ENCODE results near the gene TMEM266.

TMEM266 gene

GRCh38 chr15:76175442-76175841 is 115.7 kb downstream of the TMEM266 start:
- Histone ChIP-seq H3K36me3 (ENCODE audit: low read length) (no peaks in the 10 kb centered on the region), H3K27me3 (ENCODE audit: low read length) (no peaks in the 10 kb centered on the region), H4K20me1 (ENCODE audit: low read depth, low read length) (no peaks in the 10 kb centered on the region), H3K9me3 (ENCODE audit: insufficient read depth, low read length) (no peaks in the 10 kb centered on the region), H3K27ac (ENCODE audit: low read depth, low read length) (no peak overlapping the region), H3K9ac (ENCODE audit: low read length) (no peak overlapping the region), H3K79me2 (ENCODE audit: insufficient read depth, low read length) (no peaks in the 10 kb centered on the region), H3F3A (ENCODE audit: insufficient read depth) (no peaks in the 10 kb centered on the region), H3K4me3 (ENCODE audit: insufficient read depth, low read length, poor library complexity, severe bottlenecking) (no peak overlapping the region), H2AFZ (ENCODE audit: low read depth, low read length, severe bottlenecking) (no peak overlapping the region), H3K4me2 (ENCODE audit: low read depth, low read length, poor library complexity, severe bottlenecking) (no peak overlapping the region), H3K9me2 (replicated peaks; ENCODE audit: insufficient read depth, low read length) (no peaks in the 10 kb centered on the region)
- TF ChIP-seq CTCF (IDR thresholded peaks at IDR 0.05; ENCODE audit: insufficient read depth, low read length, poor library complexity, severe bottlenecking) (no peak), EZH2phosphoT487 (conservative IDR thresholded peaks at IDR 0.05; ENCODE audit: low read length) (no peak)

- H3K9me2 ChIP-seq (replicated peaks; ENCODE audit: insufficient read depth, low read length) = no peaks in the 10 kb centered on the region
Observed at GRCh38 chr15:76176059-76176458, 116.3 kb downstream of the TMEM266 start.

GRCh38 chr15:76176487-76177085 is 116.8 kb downstream of the TMEM266 start:
- H3F3A ChIP-seq (ENCODE audit: insufficient read depth) = no peaks in the 10 kb centered on the region
- no peaks in the 10 kb centered on the region for H3K36me3 ChIP-seq (ENCODE audit: low read length)
- no peak overlapping the region for H3K27ac ChIP-seq (ENCODE audit: low read depth, low read length)
- TF ChIP-seq CTCF (IDR thresholded peaks at IDR 0.05; ENCODE audit: insufficient read depth, low read length, poor library complexity, severe bottlenecking) (no peak), EZH2phosphoT487 (conservative IDR thresholded peaks at IDR 0.05; ENCODE audit: low read length) (no peak)
- no peak overlapping the region for H3K4me2 ChIP-seq (ENCODE audit: low read depth, low read length, poor library complexity, severe bottlenecking)
- H3K9me2 ChIP-seq (replicated peaks; ENCODE audit: insufficient read depth, low read length) = no peaks in the 10 kb centered on the region
- H3K79me2 ChIP-seq (ENCODE audit: insufficient read depth, low read length) = no peaks in the 10 kb centered on the region
- H2AFZ ChIP-seq (ENCODE audit: low read depth, low read length, severe bottlenecking) = no peak overlapping the region
- no peaks in the 10 kb centered on the region for H4K20me1 ChIP-seq (ENCODE audit: low read depth, low read length)
- H3K9me3 ChIP-seq (ENCODE audit: insufficient read depth, low read length) = no peaks in the 10 kb centered on the region
- no peak overlapping the region for H3K4me3 ChIP-seq (ENCODE audit: insufficient read depth, low read length, poor library complexity, severe bottlenecking)
- H3K9ac ChIP-seq (ENCODE audit: low read length) = no peak overlapping the region
- no peaks in the 10 kb centered on the region for H3K27me3 ChIP-seq (ENCODE audit: low read length)

More at GRCh38 chr15:76176059-76176458, 116.3 kb downstream of the TMEM266 start:
- Histone ChIP-seq H3K27ac (ENCODE audit: low read depth, low read length) (no peak overlapping the region), H3K36me3 (ENCODE audit: low read length) (no peaks in the 10 kb centered on the region), H4K20me1 (ENCODE audit: low read depth, low read length) (no peaks in the 10 kb centered on the region), H3K9me3 (ENCODE audit: insufficient read depth, low read length) (no peaks in the 10 kb centered on the region), H3K4me3 (ENCODE audit: insufficient read depth, low read length, poor library complexity, severe bottlenecking) (no peak overlapping the region), H3K79me2 (ENCODE audit: insufficient read depth, low read length) (no peaks in the 10 kb centered on the region), H3K9ac (ENCODE audit: low read length) (no peak overlapping the region), H3K4me2 (ENCODE audit: low read depth, low read length, poor library complexity, severe bottlenecking) (no peak overlapping the region), H2AFZ (ENCODE audit: low read depth, low read length, severe bottlenecking) (no peak overlapping the region), H3K27me3 (ENCODE audit: low read length) (no peaks in the 10 kb centered on the region), H3F3A (ENCODE audit: insufficient read depth) (no peaks in the 10 kb centered on the region)
- no peak for TF ChIP-seq CTCF (IDR thresholded peaks at IDR 0.05; ENCODE audit: insufficient read depth, low read length, poor library complexity, severe bottlenecking)
- TF ChIP-seq EZH2phosphoT487 (conservative IDR thresholded peaks at IDR 0.05; ENCODE audit: low read length) = no peak
